ENCODE results near the gene CTF1.

DNA sequence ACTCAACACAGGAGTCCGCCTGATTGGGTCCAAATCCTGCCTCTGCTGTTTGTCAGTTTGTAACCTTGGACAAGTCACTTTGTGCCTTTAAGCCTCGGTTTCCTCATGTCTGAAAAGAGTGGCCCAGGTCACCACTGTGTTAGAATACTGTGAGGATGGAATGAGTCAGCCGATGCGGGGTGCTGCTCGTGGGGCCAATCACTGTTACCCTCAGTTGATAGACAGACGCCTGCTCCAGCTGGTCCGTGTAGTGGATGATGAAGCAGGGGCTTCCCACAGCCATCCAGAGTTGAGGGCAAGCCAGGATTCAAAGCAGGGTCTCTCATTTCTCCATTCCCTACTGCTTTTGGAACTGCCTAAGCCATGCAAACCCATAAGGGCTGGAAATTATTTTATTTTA lies 32.8 kb downstream of the CTF1 start:
- TF ChIP-seq, protein P1, sequence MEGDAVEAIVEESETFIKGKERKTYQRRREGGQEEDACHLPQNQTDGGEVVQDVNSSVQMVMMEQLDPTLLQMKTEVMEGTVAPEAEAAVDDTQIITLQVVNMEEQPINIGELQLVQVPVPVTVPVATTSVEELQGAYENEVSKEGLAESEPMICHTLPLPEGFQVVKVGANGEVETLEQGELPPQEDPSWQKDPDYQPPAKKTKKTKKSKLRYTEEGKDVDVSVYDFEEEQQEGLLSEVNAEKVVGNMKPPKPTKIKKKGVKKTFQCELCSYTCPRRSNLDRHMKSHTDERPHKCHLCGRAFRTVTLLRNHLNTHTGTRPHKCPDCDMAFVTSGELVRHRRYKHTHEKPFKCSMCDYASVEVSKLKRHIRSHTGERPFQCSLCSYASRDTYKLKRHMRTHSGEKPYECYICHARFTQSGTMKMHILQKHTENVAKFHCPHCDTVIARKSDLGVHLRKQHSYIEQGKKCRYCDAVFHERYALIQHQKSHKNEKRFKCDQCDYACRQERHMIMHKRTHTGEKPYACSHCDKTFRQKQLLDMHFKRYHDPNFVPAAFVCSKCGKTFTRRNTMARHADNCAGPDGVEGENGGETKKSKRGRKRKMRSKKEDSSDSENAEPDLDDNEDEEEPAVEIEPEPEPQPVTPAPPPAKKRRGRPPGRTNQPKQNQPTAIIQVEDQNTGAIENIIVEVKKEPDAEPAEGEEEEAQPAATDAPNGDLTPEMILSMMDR (IDR thresholded peaks at IDR 0.05) = no peak
- no peak for TF ChIP-seq POLR2A (IDR thresholded peaks at IDR 0.05)
- TF ChIP-seq EP300 (IDR thresholded peaks at IDR 0.05) = no peak
